D341Med (cell line): ENCODE results near the gene RSPRY1.
"Not testable (repeated sequence)": the region's sequence is repeated elsewhere in the genome, so short reads cannot be mapped to it uniquely, and the experiment has no call there.

Experiments
- DNase-seq: peaks from one replicate; pipeline ENCODE4 v3.0.0; 2012; ENCODE audit warnings: low spot score

The RSPRY1 gene

DNA sequence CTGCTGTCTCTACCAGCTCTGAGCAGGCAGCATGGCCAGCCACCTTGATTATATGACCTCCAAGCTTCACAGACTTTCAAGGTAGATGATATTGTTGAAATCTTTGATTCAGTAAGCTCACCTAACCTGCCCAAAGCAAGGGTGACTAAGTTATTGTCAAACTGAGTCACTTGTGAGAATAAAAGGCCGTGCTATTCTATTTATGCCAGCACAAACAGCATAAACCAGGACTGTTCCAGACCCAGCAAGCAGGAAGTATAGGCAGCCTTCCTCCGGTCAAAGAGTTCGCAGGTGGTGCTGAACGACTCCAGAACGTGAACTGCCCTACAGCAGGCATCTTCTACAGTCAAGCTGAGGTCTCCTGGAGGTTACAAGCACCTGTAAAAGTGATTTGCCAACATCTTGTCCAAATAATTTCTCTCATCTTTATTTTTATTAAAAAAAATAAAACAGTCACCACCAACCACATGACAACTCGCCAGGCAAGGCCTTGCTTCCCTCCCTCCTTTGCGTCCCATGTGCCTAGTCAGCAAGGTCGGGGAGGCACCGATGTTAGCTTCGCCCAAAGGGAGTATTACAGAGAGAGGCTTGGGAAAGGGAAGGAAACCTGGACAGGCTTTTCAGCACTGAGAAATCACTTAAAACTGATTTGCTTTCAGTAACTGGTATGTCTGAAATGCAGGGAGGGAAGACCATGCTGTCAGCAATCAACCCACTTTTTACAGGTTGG is 69.7 kb downstream of the RSPRY1 start:
- no peak for DNase-seq

- DNase-seq, result no peak
Observed at GRCh38 chr16:57256601-57257395, 70.7 kb downstream of the RSPRY1 start.

DNA sequence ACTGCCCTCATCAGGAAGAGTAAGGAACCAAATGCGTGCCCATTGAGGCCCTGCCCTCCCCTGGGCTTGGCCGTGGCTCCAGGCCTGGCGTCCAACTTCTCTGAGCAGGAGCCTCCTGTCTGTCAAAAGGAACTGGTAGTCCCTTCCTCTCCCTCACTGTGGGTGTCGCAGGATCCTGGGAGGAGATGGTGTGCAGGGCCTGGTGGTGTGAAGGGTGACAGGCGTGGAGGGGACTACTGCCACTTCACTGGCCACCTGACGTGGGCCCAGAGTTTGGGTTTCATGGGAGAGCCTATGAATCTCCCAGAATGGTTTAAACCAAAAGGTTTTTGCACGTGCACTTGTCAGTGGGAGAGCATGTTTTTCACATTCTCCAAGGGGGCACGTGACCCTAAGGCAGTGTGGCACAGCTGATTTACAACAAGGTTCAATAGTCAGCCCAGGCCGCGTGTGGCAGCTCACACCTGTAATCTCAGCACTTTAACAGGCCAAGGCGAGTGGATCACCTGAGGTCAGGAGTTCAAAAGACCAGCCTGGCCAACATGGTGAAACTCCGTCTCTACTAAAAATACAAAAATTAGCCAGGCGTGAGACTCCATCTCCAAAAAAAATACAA is 71.4 kb downstream of the RSPRY1 start:
- no peak for DNase-seq

- no peak for DNase-seq
Observed at GRCh38 chr16:57258226-57258909, 72.2 kb downstream of the RSPRY1 start.

GRCh38 chr16:57258910-57259475 is 72.9 kb downstream of the RSPRY1 start:
- no peak for DNase-seq

- DNase-seq, result no peak
Observed at GRCh38 chr16:57260294-57260929, 74.3 kb downstream of the RSPRY1 start.

GRCh38 chr16:57261806-57262205 is 75.7 kb downstream of the RSPRY1 start:
- no peak for DNase-seq

- no peak for DNase-seq
Observed at GRCh38 chr16:57262841-57263540, 76.9 kb downstream of the RSPRY1 start.

DNA sequence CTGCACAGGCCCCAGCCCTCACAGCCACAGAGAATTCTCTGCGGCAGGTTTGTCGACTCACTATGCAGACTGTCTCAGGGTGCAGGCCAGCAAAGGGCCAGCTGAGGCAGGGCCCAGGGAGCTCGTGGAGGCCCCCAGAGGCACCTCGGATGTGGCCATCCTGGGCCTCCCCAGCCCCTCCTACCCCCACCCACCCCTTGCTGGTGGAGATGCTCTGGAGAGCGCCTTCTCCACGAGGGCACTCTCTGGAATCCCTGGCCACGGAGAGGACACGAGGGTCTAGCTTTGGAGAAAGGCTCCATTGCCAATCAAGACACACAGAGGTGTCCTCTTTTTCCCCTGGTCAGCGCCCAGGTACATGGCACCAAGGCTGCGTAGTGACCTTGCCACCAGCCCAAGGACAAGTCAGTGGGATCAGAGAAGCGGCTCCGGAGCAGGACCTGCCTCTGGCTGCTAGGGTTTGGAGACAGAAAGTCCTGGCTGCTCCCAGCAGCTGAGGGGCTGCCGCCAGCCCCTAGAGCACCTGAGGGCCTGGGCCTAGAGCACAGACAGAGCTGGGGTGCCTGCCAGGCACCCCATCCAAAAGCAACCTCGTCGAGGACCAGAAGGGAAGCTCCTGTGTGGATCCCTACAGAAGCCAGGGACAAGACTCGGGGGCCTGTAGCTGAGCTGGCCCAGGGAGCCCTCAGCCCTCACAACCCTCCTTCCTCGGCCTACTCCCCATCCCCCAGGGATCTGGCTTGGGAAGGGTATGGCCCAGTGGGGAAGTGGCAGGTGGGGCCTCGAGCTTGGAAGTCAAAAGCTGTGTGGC is 77.6 kb downstream of the RSPRY1 start:
- no peak for DNase-seq

GRCh38 chr16:57264381-57264780 is 78.3 kb downstream of the RSPRY1 start:
- no peak for DNase-seq

- DNase-seq, result no peak
Observed at GRCh38 chr16:57264950-57265371, 78.8 kb downstream of the RSPRY1 start.

DNA sequence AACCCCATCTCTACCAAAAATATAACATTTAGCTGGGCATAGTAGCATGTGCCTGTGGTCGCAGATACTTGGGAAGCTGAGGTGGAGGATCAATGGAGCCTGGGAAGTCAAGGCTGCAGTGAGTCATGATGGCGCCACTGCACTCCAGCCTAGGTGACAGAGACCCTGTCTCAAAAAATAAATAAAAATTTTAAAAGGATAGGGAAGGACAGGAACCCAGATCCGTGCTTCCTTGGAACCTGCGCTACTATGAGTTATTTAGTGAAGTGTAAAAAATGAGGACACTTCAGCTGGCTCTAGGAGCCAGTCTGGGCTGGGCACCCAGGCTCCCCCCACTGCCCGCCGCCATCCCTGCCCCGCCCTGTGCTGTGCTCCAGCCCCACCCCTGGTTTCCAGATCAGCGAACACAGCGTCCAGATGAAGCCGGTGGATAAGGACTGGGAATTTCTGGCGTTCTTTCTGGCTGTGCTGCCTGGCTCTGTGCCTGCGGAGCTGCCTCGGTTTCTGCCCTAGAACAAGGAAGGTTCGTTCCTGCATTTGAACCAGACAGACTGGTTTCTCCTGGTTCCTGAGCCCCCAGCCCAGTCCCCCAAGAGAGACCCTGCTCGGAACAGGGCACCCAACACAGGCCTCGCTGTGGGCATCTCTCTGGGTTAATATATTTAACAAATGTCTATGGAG is 79.9 kb downstream of the RSPRY1 start:
- peak; percentile 27 for DNase-seq

DNA sequence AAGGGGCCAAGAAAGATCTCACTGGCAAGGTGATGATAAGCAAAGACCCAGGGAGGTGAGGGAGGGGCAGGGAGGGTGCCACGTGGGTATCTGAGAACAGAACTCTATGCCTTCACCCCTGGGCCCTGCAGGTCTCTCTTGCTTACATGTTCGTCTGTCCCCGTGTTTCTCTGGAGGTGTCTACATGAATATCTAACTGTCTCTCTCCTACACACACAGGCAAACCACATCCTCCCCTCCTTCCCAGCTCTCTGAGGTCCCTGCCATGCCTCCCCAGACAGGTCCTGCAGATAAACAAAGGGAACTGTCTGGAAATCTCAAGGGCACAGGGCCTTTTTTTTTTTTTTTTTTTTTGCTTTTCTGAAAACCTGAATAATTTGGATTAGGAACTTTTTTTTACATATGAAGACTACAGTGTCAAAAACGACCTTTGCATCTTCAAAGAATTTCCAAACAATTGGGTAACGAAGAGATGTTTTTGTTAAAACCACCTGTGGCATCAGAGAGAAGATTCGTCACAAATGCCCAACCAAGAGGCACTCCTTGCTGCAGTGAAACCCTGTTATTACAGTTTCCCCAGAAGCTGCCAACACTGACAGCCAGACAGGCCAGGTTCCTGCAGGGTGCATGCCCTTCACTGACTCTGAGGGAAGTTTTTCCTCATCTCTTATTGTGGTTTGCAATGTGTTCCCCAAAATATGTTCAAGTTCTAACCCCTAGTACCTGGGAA is 80.6 kb downstream of the RSPRY1 start:
- peak; percentile 5 for DNase-seq

DNA sequence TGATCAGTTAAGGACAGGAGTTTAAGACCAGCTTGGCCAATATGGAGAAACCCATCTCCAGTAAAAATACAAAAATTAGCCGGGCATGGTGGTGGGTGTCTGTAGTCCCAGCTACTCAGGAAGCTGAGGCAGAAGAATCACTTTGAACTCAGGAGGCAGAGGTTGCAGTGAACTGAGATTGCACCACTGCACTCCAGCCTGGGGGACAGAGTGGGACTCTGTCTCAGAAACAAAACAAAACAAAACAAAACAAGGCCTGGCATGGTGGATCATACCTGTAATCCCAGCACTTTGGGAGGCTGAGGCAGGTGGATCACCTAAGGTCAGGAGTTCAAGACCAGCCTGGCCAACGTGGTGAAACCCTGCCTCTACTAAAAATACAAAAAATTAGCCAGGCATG is 81.2 kb downstream of the RSPRY1 start:
- DNase-seq, result not testable (repeated sequence)

DNA sequence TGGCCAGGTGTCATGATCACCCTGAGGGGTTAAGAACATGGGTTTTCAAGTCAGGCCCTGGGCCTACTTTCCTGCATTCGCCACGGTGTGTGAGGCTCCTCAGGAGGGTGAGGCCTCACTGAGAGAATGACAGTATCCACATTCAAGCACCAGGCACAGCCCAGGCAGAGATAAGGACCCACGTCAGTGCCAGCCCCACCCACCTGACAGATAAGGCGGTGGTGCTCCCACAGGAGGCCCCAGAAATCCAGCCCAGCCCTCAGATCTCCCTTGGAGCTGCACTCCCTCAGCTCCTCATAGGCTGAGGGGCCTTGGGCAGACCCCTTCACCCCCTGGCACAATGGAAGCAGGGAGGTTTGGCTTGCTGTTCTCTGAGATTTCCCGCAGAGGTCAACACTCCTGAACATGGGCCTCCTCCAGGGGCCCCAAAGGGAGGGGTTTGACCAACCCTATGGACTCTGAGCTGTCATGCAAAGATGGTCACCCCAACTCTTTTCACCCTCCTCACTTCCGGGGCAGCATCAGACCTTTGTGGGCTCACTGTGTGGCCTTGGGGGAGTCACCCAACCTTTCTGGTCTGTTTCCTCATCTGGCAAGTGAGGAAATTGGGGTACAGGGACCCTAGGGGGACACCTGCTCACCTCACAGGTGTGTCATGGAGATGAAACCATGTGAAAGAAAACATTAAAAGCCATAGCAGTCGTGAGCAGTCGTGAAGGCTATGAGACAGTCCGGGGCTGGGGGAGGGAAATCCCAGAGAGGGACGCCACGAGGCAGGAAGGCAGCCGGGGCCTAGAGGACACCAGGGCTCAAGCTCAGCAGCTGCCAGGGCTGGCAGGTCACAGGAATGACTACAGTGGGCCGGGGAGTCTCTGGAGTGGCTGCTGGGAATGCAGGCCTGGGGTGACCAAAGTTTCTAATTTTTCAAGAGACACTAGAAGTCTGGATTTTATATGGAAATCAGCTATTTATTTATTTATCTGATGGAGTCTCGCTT is 83.0 kb downstream of the RSPRY1 start:
- DNase-seq, result peak; percentile 14

- DNase-seq, result peak; percentile 18
Observed at GRCh38 chr16:57270221-57271062, 84.3 kb downstream of the RSPRY1 start.

GRCh38 chr16:57271063-57271345 is 84.9 kb downstream of the RSPRY1 start:
- no peak for DNase-seq
